Activated CD4-positive, alpha-beta T cell treated with anti-CD3 and anti-CD28 coated beads, Interleukin-2, amount 10 ng/mL, durations not matched to agents 7 days and 5 days (primary cell): Measurements from ENCODE around the gene C6. TPM values are rescaled to one million over a fixed set of nuclear protein-coding genes. Genes with fewer than 3 reads are reported as not detected.

Experiments used
- CTCF ChIA-PET: fragments of 350-600 bp; sonication (Branson Sonifier 250); formaldehyde crosslinking; loops from one replicate; lab custom pipeline; 2021; ENCODE audit warnings: antibody characterized with exemption; lab: Charles Lee
- POLR2A ChIA-PET: fragments of 350-600 bp; sonication (Branson Sonifier 250); formaldehyde crosslinking; loops from one replicate; lab custom pipeline; 2021; ENCODE audit warnings: antibody characterized with exemption; lab: Charles Lee
- DNase-seq: peaks from one replicate; pipeline ENCODE4 v3.0.0-alpha.2; 2020
- H3K27ac Mint-ChIP-seq: one replicate; pipeline ENCODE4 v1.8.0; 2021; ENCODE audit warnings: mild to moderate bottlenecking, moderate library complexity, mixed read lengths
- H3K27me3 Mint-ChIP-seq: one replicate; pipeline ENCODE4 v1.8.0; 2021; ENCODE audit warnings: mixed read lengths
- H3K36me3 Mint-ChIP-seq: one replicate; pipeline ENCODE4 v1.8.0; 2021; ENCODE audit warnings: low read depth, mixed read lengths
- H3K4me1 Mint-ChIP-seq: one replicate; pipeline ENCODE4 v1.8.0; 2021; ENCODE audit warnings: mixed read lengths
- H3K4me3 Mint-ChIP-seq: one replicate; pipeline ENCODE4 v1.8.0; 2021; ENCODE audit warnings: mild to moderate bottlenecking, moderate library complexity, mixed read lengths
- H3K9me3 Mint-ChIP-seq: one replicate; pipeline ENCODE4 v1.8.0; 2021; ENCODE audit warnings: mixed read lengths
- total RNA-seq, 2 experiments: library from RNA; stranded (reverse); gene quantifications; one replicate each; pipeline ENCODE4 v1.2.3, GENCODE V29; 2021

Gene C6
- total RNA-seq, 2 experiments from 2014 or later, result not detected

DNA sequence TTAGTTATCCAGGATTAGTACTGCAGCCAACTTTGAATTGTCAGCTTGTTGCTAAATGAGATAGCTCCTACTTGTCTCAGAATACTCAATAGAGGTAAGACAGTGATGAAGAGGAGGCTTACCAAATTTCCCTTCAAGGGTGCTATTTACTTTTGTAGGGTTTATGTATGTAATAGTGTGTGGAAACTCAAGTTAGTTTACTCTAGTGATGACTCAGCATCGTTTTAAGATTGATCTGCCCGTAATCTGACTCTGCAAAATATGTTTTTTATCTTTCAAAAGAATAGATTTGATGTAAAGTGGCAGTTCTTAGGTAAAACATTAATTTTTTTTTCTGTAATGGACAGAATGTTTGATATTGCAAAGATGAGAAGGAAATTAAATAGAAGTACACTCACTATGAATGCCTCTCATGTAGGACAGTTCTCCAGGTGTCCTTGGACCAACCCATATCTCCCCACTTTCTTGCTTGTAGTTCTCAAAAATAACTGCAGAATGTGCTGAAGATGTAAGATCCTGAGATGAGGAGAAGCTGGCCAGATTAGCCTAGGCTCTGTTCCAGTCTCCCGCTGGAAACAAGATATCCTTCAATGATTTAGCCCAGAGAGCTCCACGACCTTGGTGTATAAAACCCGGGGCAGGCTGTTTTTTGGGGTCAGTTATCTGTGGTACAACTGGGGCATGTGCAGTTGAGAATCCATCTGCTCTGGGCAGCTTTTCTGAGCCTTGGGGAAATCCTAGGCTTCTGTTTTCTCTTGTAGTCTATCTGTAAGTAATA, 117.8 kb downstream of the C6 start:
- H3K27ac Mint-ChIP-seq, result no peak overlapping the region
- no peaks in the 10 kb centered on the region for H3K4me1 Mint-ChIP-seq
- no peaks in the 10 kb centered on the region for H3K36me3 Mint-ChIP-seq
- H3K9me3 Mint-ChIP-seq, result no peaks in the 10 kb centered on the region
- no peaks in the 10 kb centered on the region for H3K27me3 Mint-ChIP-seq
- no peak overlapping the region for H3K4me3 Mint-ChIP-seq
- ChIA-PET CTCF (no interaction called here), POLR2A (no interaction called here)
- DNase-seq, result no peak

GRCh38 chr5:41094871-41095270, 118.5 kb downstream of the C6 start:
- POLR2A ChIA-PET, result no interaction called here
- CTCF ChIA-PET, result no interaction called here
- DNase-seq, result no peak
- H3K27ac Mint-ChIP-seq, result no peak overlapping the region
- no peaks in the 10 kb centered on the region for H3K36me3 Mint-ChIP-seq
- H3K27me3 Mint-ChIP-seq, result no peaks in the 10 kb centered on the region
- no peaks in the 10 kb centered on the region for H3K9me3 Mint-ChIP-seq
- no peak overlapping the region for H3K4me3 Mint-ChIP-seq
- H3K4me1 Mint-ChIP-seq, result no peaks in the 10 kb centered on the region

DNA sequence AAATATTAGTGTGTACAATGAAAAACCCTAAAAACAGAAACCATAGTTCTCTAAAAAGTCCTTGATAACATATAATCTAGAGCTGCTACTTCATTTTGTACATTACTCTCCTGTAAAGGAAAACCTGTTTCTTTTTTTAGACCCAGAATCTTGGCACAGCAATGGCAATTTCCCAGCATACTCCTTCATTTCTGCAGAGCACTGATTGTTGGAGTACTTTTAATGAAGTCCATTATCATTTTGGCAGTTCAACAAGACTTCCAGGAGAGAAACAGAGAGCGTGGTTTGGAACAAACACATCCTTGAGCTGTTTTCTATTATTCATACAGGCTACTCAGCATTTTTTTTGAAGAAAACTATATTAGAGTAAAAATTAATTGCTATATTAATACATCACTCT, 119.5 kb downstream of the C6 start:
- no peaks in the 10 kb centered on the region for H3K9me3 Mint-ChIP-seq
- no peaks in the 10 kb centered on the region for H3K27me3 Mint-ChIP-seq
- no peak overlapping the region for H3K27ac Mint-ChIP-seq
- DNase-seq, result no peak
- ChIA-PET POLR2A (no interaction called here), CTCF (no interaction called here)
- H3K4me1 Mint-ChIP-seq, result no peaks in the 10 kb centered on the region
- H3K4me3 Mint-ChIP-seq, result no peak overlapping the region
- no peaks in the 10 kb centered on the region for H3K36me3 Mint-ChIP-seq

Other genes starting within 250 kb of the C6 start
- not detected for gene MROH2B, start 142.2 kb downstream of the C6 start, total RNA-seq